HG02610 (cell line): ENCODE results near the gene CSH2.
"Not testable (repeated sequence)": the region's sequence is repeated elsewhere in the genome, so short reads cannot be mapped to it uniquely, and the experiment has no call there.

Experiments used
- ATAC-seq: cut with Tn5 transposase; IDR thresholded peaks from one replicate; pipeline ENCODE4 v1.9.1; 2021; ENCODE audit warnings: mild to moderate bottlenecking, moderate library complexity; ENCODE audit not compliant: unreplicated experiment

CSH2 gene

GRCh38 chr17:63873577-63873976 lies at the start of gene CSH2:
CSH2 (minus strand) TSS chr17:63873677; CDS start chr17:63873614, 63 bp downstream.
- not testable (repeated sequence) for ATAC-seq

GRCh38 chr17:63922402-63922801 lies 48.9 kb upstream of the CSH2 start:
- not testable (repeated sequence) for ATAC-seq

- not testable (repeated sequence) for ATAC-seq
These were observed 47.3 kb upstream of the CSH2 start for GRCh38 chr17:63920779-63921178.

- ATAC-seq = not testable (repeated sequence)
These were observed 46.6 kb upstream of the CSH2 start for GRCh38 chr17:63920050-63920449.

GRCh38 chr17:63919311-63919723 lies 45.8 kb upstream of the CSH2 start:
- no peak for ATAC-seq

GRCh38 chr17:63918789-63919305 lies 45.4 kb upstream of the CSH2 start, which contains the start of gene GH1:
GH1 (minus strand) TSS chr17:63918839; CDS start chr17:63918776, 63 bp downstream.
- not testable (repeated sequence) for ATAC-seq

GRCh38 chr17:63918305-63918704 lies 44.8 kb upstream of the CSH2 start:
- ATAC-seq = no peak

- no peak for ATAC-seq
These were observed 44.2 kb upstream of the CSH2 start for GRCh38 chr17:63917646-63918045.

- not testable (repeated sequence) for ATAC-seq
These were observed 43.7 kb upstream of the CSH2 start for GRCh38 chr17:63917206-63917605.

- no peak for ATAC-seq
These were observed 43.2 kb upstream of the CSH2 start for GRCh38 chr17:63916566-63917185.

GRCh38 chr17:63915753-63916152 lies 42.3 kb upstream of the CSH2 start:
- ATAC-seq = peak; percentile 56

- no peak for ATAC-seq
These were observed 41.0 kb upstream of the CSH2 start for GRCh38 chr17:63914471-63914870.

- ATAC-seq = no peak
These were observed 38.2 kb upstream of the CSH2 start for GRCh38 chr17:63911657-63912100.

- ATAC-seq = no peak
These were observed 37.7 kb upstream of the CSH2 start, which contains the start of gene CSHL1 for GRCh38 chr17:63911041-63911635. CSHL1 (minus strand) TSS chr17:63911258; CDS start chr17:63911196, 62 bp downstream.

GRCh38 chr17:63910096-63910495 lies 36.6 kb upstream of the CSH2 start:
- ATAC-seq = no peak

- not testable (repeated sequence) for ATAC-seq
These were observed 36.1 kb upstream of the CSH2 start for GRCh38 chr17:63909586-63909985.

- not testable (repeated sequence) for ATAC-seq
These were observed 33.8 kb upstream of the CSH2 start for GRCh38 chr17:63907161-63907778.

GRCh38 chr17:63904796-63905195 lies 31.3 kb upstream of the CSH2 start:
- not testable (repeated sequence) for ATAC-seq

- ATAC-seq = not testable (repeated sequence)
These were observed 30.3 kb upstream of the CSH2 start for GRCh38 chr17:63903787-63904201.

GRCh38 chr17:63901971-63902370 lies 28.5 kb upstream of the CSH2 start:
- not testable (repeated sequence) for ATAC-seq
